Measurements from ENCODE around the gene HMGCLL1.

- no peak for TF ChIP-seq EZH2 (IDR thresholded peaks at IDR 0.05; ENCODE audit: borderline replicate concordance)
- no peak for TF ChIP-seq CTCF (IDR thresholded peaks at IDR 0.05; ENCODE audit: poor library complexity)
- no peak for TF ChIP-seq EZH2phosphoT487 (IDR thresholded peaks at IDR 0.05; ENCODE audit: low read depth, severe bottlenecking, unreplicated experiment)
These were observed 15.4 kb upstream of the HMGCLL1 start for GRCh38 chr6:55594442-55594841.
